GM12875 (cell line): ENCODE data around the gene PDE6A.
A peak's percentile ranks its signal among the peaks of the same experiment; 100 is the strongest.
"Not testable (repeated sequence)": the region's sequence is repeated elsewhere in the genome, so short reads cannot be mapped to it uniquely, and the experiment has no call there.

Experiments
- H3K4me3 ChIP-seq: one replicate; pipeline ENCODE4 v1.5.1; 2011; ENCODE audit warnings: low read depth, low read length, control low read depth
- CTCF ChIP-seq: IDR thresholded peaks from 2 replicates; pipeline ENCODE4 v1.5.1; 2011; ENCODE audit warnings: low read depth, mild to moderate bottlenecking, control low read depth, inconsistent platforms, low read length, moderate library complexity, borderline replicate concordance; ENCODE audit not compliant: insufficient read depth

PDE6A gene

DNA sequence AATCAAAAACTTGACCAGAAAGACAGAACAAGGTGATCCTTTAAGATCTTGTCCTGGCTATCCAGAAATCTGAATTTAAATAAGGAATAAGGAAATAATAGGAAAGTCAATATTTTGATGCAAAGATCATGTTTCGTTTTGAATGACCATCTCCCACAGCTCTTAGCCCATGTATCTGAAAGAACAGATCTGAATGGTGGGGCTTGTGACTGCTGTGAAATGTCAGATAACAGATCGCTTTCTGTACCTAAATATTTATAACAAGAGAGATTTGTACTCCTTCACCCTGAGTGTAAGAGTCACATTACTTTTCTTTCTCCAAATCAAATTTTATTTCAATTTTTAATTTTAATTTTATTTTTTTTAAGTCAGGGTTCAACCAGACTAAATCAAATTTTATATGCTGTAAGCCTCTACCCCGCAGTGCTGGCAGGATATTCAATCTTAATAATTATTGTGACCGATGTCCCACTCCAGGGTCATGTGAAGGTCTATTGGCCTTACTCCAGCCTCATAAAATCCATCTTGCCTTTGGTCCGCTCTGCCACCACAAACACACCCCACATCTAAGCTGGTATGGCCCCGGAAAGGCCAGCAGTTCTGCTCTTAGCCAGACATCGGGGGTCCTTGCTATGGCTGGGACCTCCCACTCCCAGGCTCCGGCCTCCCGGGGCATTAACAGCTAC lies 9.0 kb upstream of the PDE6A start:
- H3K4me3 ChIP-seq: no peak overlapping the region
- no peak for TF ChIP-seq CTCF

GRCh38 chr5:149951138-149951749 lies 6.7 kb upstream of the PDE6A start:
- no peak overlapping the region for H3K4me3 ChIP-seq
- TF ChIP-seq CTCF: no peak

DNA sequence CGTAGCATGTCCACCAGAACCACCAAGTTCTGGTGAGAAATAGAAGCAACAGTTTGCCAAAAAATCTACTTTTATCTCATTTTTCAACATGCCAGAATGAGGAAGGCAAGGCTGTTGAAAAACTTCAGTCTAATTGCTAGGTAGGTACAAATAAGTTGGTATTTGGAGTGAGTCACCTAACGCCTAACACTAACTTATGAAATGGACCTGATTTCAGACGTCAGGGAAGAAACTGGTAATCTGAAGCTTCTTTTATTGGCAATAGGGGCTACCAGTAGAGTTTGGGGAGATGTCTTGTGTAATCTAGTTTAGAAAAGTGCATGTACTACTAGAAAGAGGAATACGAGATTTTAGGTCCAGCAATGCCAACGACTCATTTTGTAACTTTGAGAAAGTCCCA lies 4.4 kb upstream of the PDE6A start:
- TF ChIP-seq CTCF: no peak

GRCh38 chr5:149946118-149946517 lies 1.5 kb upstream of the PDE6A start:
- TF ChIP-seq CTCF: no peak
- no peak overlapping the region for H3K4me3 ChIP-seq

More for the DNA sequence above, 4.4 kb upstream of the PDE6A start:
- no peak overlapping the region for H3K4me3 ChIP-seq

DNA sequence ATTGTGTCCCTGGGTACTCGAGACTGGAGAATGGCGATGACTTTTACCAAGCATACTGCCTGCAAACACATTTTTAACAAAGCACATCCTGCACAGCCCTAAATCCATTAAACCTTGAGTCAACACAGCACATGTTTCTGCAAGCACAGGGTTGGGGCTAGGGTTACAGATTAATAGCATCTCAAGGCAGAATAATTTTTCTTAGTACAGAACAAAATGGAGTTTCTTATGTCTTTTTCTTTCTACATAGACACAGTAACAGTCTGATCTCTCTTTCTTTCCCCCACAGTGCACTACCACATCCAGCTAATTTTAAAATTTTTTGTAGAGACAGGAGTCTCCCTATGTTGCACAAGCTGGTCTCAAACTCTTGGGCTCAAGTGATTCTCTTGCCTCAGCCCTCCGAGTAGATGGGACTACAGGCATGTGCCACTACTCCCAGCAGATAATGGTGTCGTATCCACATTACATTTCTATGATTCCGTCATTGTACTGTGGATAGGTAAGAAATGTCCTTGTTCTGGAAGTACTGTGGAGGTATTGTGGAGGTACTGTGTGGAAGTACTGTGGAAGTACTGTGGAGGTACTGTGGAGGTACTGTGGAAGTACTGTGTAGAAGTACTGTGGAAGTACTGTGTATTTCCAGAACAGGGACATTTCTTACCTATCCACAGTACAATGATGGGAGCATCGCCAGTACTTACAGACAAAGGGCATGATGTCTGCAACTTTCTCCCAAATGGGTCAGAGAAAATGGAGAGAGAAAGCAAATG lies 1.2 kb downstream of the PDE6A start:
- H3K4me3 ChIP-seq: not testable (repeated sequence)

GRCh38 chr5:149942741-149943169 lies 1.8 kb downstream of the PDE6A start:
- H3K4me3 ChIP-seq: not testable (repeated sequence)

DNA sequence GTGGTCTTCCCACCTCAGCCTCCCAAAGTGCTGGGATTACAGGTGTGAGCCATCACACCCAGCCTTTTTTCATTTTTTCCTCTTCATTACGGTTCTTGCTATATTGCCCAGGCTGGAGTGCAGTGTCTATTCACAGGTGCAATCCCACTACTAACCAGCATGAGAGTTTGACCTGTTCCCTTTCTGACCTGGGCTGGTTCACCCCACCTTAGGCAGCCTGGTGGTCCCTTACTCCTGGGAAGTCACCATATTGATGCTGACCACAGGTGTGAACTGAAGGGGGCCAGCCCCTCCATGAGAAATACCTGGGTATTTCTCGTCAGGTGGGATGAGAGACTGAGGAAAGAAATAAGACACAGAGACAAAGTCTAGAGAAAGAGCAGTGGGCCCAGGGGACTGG lies 2.4 kb downstream of the PDE6A start:
- no peak overlapping the region for H3K4me3 ChIP-seq
- TF ChIP-seq CTCF: 0 out of 2 replicates have a peak, but pooled peaks have one; percentile 0

GRCh38 chr5:149941795-149942194 lies 2.8 kb downstream of the PDE6A start:
- H3K4me3 ChIP-seq: no peak overlapping the region
- TF ChIP-seq CTCF: no peak
